ENCODE data around the gene ASTL.

ASTL gene

DNA sequence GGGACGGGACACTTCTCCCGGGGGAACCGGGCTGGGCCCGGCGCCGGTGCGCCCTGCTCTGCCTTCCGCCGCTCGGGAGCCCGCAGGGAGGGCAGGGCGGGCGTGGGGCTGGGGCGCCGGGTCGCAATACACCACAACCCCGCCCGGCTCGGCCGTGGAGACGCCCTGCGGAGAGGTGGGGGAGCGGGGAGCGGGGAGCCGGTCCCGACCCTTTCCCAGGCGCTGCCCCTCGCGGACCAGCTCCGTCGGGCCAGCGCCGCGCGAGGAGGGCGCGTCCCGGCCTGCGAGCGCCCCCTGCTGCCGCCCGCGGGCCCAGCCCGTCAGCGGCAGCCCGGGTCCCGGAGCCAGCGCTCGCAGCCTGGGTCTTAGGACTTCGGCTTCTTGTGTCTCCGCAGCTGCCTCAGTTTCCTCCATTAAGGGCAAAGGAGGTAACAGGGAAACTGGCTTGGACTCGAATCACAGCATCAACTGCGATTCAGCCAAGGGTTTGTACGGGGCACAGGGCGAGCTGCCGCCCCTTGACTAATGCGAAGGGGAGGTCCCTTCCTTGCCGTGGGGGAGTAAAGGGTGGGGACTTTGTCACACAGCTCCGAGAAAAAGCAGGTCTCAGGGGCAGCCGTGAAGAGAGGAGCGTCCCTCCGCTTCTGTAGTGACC, 21.3 kb downstream of the ASTL start:
- peak; percentile 17 to 40 for DNase-seq (ENCODE audit: low read depth in 2 of 2)
- TF ChIP-seq, protein P1, sequence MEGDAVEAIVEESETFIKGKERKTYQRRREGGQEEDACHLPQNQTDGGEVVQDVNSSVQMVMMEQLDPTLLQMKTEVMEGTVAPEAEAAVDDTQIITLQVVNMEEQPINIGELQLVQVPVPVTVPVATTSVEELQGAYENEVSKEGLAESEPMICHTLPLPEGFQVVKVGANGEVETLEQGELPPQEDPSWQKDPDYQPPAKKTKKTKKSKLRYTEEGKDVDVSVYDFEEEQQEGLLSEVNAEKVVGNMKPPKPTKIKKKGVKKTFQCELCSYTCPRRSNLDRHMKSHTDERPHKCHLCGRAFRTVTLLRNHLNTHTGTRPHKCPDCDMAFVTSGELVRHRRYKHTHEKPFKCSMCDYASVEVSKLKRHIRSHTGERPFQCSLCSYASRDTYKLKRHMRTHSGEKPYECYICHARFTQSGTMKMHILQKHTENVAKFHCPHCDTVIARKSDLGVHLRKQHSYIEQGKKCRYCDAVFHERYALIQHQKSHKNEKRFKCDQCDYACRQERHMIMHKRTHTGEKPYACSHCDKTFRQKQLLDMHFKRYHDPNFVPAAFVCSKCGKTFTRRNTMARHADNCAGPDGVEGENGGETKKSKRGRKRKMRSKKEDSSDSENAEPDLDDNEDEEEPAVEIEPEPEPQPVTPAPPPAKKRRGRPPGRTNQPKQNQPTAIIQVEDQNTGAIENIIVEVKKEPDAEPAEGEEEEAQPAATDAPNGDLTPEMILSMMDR (IDR thresholded peaks at IDR 0.05; ENCODE audit: low read depth, low read length) = peak; percentile 35
- H3K4me3 ChIP-seq (replicated peaks in 1 of 2; ENCODE audit: low read depth in 2 of 2, low read length in 2 of 2) = peak overlapping the region; percentile 14 to 15

DNA sequence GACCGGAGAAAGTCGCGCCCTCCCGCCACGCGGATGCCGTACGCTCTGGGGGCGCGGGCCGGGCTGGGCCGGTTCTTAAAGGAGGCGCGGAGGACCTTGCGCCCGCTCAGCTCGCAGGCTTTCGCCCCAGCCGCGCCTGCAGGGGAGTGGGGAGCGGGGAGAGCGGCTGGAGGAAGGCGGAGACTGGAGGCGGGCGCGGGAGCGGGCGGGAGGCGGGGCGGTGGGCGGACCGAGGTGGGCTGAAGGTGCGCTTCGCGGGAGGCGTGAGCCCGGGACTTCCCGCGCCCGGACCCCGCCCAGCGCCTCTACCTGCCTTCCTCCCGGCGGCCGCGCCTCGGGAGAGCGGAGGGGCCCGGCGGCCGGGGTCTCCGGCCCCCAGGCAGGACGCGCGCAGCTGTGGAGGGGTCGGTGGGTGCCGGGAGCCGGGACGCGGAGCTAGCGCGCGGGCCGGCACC, 21.9 kb downstream of the ASTL start, which contains the start of gene ADRA2B:
Gene ADRA2B, minus strand, starts transcription at position 148 of the 455 bp plus-strand sequence. CDS start 422 bp downstream, outside the sequence.
- H3K4me3 ChIP-seq (replicated peaks in 1 of 2; ENCODE audit: low read depth in 2 of 2, low read length in 2 of 2) = peak within 1 kb of the TSS; percentile 14 to 15
- peak in 1 of 2 donors; percentile 34 for DNase-seq (ENCODE audit: low read depth in 2 of 2)
- TF ChIP-seq, protein P1 (IDR thresholded peaks at IDR 0.05; ENCODE audit: low read depth, low read length) = no peak

DNA sequence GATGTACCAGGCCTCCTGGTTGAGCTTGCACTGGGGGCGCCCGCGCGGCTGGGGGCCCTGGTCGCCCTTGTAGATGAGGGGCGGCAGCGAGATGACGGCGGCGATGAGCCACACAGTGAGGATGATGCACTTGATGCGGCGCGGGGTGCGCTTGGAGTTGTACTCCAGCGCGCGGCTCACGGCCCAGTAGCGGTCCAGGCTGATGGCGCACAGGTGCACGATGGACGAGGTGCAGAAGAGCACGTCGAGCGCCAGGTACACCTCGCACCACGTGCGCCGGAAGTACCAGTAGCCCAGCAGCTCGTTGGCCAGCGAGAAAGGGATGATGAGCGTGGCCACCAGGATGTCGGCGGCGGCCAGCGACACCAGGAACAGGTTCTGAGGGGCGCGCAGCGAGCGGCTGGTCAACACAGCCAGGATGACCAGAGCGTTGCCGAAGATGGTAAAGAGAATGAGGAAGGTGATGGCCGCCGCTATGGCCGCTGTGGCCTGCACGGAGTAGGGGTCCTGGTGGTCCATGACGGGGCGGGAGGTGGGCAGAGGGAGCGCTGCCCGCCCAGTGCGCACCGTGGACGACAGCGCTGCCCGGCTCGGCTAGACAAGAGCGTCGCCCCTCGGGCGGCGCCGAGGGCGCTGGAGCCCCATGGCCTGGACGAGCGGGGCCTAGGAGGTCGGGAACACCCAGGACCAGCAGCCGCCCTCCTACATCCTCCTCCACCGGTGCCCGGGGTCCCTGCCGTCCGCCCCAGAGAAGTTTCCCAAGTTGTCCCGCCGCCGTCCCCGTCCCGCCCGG, 22.5 kb downstream of the ASTL start:
- no peak overlapping the region for H3K4me3 ChIP-seq (replicated peaks in 1 of 2; ENCODE audit: low read depth in 2 of 2, low read length in 2 of 2)
- DNase-seq (ENCODE audit: low read depth in 2 of 2) = no peak
- TF ChIP-seq, protein P1 (IDR thresholded peaks at IDR 0.05; ENCODE audit: low read depth, low read length) = no peak

DNA sequence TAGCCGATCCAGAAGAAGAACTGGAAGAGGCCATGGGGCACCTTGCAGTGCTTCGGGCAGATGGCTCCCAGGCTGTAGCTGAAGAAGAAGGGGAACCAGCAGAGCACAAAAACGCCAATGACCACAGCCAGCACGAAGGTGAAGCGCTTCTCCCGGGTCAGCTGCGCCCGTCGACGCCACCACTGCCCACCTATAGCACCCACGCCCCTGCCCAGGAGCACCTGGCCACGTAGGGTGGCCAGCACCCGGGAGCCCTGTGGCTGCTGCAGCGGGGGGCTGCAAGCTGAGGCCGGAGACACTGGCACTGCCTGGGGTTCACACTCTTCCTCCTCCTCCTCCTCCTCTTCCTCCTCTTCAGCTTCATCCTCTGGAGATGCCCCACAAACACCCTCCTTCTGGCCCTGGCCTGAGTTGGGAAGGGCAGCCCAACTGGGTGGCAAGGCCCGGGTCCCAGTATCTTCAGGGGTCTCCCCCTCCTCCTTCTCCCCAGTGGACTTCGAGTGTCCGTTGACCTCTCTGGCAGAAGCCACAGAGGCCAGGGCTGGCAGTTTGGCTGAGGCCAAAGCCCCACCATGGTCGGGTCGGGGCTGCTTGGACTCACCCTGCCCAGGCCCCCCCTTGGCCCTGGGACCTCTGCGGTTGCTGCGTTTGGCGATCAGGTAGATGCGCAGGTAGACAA, 23.3 kb downstream of the ASTL start:
- TF ChIP-seq, protein P1 (IDR thresholded peaks at IDR 0.05; ENCODE audit: low read depth, low read length) = no peak
- H3K4me3 ChIP-seq (replicated peaks in 1 of 2; ENCODE audit: low read depth in 2 of 2, low read length in 2 of 2) = no peak overlapping the region
- no peak for DNase-seq (ENCODE audit: low read depth in 2 of 2)

DNA sequence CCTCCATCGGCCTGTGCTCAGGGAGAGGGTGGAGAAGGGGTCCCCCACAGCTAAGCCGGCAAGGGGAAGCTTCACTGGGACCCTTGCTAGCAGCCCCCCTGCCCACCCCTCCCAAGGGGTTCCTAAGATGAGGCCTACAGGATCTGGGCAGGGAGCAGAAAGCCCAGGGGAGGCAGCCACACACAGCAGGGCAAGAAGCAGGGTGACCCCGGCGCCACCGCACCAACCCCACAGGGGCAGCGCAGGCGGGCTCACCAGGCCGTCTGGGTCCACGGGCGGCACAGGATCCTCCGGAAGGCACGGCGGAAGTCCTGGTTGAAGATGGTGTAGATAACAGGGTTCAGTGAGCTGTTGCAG, 23.8 kb downstream of the ASTL start:
- no peak for DNase-seq (ENCODE audit: low read depth in 2 of 2)
- no peak overlapping the region for H3K4me3 ChIP-seq (replicated peaks in 1 of 2; ENCODE audit: low read depth in 2 of 2, low read length in 2 of 2)
- TF ChIP-seq, protein P1 (IDR thresholded peaks at IDR 0.05; ENCODE audit: low read depth, low read length) = no peak

DNA sequence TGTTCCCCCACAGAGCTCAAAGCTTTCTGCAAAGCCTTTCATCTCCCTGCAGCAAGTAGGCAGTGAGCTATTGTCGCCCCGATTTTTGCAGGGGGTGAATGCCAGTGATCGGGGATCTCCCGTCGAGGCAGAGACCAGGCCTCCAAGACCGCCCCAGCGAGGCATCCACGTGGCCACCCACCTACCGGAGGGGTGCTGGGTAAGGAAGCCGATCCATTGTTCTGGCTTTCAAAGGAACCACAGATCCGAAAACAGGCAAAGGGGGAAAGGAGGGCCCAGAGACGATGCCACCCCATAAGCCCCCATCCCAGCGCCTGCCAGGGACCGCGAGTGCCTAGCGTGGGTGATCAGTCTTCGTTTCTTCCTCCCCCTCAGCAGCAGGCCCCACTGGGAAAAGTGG, 24.4 kb downstream of the ASTL start:
- H3K4me3 ChIP-seq (replicated peaks in 1 of 2; ENCODE audit: low read depth in 2 of 2, low read length in 2 of 2) = no peak overlapping the region
- no peak for DNase-seq (ENCODE audit: low read depth in 2 of 2)
- TF ChIP-seq, protein P1 (IDR thresholded peaks at IDR 0.05; ENCODE audit: low read depth, low read length) = no peak

Data from cardiac fibroblast (primary cell).